ENCODE measurements around the gene IGLL5.
"Not testable (repeated sequence)": the region's sequence is repeated elsewhere in the genome, so short reads cannot be mapped to it uniquely, and the experiment has no call there.

Gene IGLL5

DNA sequence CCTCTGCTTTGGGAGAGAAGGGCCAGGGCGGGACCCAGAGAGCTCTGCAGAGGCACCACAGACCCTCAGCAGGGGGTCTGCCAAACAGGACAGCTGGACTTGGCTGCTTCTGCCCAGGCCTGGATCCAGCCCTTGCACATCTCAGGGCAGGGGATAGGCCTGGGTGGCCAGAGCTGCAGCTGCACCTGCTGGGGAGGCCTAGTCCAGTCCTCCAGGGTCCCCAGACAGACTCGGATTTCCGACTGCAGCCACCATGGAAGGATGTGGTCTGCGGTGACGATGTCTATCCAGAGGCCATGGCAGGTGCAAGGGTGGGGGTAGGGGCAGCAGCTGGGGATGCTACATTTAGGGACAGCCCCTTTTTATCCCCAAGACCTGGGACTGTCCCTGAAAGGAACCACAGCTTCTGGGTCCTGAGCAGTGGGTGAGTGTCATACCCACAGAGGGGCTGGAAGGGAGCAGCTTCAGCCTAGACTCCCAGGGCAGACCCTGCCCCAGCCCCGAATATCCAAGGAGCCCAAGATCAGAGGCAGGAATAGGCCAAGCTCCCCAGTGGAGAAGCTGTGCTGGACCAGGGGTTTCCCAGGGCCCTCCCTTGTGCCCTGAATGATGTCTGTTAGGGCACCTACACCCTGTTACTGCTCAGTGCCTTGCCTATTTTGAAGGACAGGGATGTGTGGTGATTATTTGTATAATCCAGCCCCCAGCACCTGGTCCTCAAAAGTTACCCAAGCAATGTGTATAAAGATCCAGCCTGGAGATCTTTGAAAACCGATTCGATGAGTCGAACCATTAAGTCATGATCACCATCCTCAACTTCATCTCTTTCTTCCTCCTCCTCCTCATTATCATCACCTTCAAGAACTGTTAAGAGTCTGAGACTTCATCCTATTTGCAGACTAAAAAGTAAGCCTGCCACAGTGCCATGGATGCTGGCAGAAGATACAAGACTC lies 2.5 kb upstream of the IGLL5 start:
- no peak for FAIRE-seq

DNA sequence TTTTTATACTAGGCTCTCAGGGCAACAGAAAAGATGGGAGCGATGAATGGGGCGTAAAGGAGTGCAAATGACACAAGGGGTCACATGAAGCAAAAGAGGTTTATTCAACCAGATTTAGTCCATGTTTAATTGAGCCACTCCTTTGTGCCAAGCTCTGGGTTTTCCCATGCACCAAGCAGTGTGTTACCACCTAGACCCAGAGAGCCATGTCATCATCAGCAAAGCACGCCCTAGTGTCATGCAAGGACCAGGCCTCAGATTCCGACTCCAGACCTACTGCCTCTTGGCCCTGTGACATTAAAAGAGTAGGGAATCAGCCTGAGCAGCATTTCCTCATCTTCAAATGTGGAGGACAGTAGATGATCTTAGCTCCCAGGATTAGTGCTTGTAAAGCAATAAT lies 1.1 kb upstream of the IGLL5 start:
- no peak for FAIRE-seq

DNA sequence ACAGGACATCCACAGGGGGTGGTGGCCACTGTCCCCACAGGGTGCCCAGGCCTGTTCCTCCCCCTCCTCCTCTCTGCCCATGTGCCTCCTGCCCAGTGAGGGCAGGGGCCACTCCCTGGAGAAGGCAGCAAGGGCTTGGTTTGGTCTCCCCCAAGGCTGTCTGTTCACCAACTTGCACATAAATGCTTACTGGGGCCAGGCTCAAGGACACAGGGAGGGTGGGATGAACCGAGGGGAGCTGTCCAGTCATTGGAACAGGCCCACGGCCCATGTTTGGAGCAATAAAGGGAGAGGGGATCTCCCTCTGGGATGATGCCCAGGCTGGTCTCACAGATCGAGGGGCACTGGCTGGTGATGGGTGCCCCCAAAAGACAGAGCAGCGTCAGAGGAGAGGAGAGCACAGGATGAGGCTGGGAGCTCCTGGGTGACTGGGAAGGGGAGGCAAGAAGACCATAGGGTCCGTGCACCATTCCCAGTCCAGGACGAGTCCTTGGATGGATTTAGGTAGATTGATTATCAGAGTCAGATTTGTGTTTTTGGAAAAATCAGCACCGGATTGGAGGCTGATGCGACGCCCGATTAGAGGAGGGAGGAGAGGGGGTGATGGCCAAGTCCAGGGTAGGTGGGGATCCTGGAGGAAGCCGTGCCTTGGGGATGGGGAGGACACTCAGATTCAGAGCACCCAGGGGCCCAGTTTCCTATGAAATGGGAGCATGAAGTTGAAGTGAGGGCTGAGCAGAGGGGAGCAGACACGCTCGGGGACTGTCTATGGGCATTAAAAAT lies 1.1 kb downstream of the IGLL5 start:
- FAIRE-seq: no peak

DNA sequence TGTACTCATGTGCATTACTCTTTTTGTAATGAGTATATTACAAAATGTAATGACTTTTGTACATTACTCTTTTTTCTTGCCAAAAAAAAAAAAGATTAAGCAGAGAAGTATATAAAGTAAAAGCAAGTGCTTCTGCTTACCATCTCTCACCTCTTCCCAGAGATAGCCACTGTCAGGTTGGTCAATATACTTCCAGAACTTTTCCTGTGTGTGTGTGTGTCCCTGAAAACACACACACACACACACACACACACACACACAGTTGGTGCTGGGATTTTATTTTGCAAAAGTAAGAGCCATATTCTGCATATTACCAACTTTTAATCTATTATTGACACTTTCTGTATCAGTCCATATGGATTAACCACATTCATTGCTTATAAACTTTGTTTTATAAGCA lies 2.5 kb downstream of the IGLL5 start:
- FAIRE-seq: no peak

DNA sequence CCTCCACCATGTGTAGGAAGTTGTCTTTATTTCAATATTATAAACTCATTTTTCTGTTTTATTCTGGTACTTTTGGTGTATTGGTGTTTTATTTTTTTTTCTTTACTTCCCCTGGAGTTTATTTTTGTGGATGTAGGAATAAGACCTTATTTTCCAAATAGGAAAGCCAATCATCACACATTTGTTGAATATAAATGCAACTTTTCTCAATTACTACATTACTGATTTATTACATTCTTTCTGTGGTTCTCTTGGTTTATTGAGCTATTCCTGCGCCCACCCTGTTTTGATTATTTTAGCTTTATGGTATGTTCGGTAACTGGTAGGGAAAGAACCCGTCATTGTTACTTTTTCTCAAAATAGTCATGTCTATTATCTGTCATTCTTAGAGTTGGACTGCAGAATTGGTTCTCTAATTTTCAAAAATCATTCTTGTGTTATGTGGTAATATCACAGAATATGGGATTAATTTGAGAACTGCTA lies 3.6 kb downstream of the IGLL5 start:
- no peak for FAIRE-seq

DNA sequence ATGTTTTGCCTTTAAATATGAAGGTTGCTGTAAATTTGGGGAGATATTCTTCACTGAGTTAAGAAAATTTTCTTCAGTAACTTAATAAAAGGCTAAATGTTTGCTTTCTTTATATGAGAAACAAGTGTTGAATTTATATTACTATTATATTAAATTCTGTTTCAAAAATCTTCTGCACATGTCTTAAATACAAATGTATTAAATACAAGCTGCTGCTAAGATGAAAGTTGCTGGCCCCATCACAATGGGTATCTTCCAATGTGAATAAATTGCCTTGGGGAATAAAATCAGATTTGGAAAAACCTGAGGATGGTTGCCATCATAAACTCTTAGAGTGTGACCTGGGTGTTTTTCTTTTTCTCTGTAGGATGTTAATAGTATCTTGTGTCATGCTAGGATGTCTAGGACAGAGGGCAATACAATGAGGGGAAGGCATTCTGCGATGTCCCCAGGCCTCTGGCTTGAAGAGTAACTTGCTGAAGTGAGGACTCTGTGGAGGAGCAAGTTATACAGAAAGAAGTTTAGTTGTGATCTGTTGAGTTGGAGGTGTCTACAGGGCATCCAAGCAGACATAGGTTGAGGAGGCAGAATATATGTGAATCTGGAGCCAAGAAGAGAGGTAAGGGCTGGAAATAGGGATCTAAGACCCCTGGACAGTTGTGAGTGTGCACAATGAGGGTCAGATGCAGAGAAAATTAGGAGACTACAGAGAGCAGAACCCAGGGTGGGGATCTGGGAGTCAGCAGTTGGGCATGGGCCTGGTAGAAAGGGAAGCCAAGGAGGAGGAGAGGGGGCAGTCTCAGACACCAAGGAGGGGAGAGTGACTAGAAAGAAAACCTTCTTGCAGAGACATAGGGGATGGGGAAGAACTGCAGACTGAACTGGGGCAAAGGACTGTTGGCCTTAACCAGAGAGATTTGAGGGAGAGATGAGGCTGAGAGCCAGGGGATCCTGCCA lies 4.8 kb downstream of the IGLL5 start:
- FAIRE-seq: no peak

DNA sequence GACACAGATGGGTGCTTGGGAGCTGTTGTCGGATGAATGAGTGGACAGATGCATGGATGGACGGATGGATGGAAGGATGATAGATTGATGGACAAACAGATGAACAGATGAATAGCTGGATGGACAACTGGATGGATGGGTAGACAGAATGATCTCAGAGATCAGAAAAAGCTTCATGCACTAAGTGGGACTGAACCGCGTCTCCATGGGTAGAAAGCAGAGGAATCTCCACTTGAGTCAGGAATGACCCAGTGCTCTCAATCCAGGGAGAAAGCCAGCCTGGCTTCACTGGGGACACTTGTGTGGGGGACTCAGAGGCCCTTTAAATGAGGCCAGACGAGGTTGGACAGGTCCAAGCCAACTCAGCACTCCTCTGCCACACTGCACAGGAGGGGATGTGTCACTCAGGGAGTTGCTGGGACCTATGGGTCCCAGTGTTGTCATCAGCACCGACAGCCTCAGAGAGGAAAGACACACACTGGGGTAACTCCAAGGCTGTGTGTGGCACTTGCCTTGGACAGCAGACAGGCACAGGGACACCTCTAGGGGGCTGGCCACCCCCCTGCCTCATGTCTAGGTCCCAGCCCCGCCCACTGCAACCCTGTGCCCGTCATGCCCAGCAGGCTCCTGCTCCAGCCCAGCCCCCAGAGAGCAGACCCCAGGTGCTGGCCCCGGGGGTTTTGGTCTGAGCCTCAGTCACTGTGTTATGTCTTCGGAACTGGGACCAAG lies 5.6 kb downstream of the IGLL5 start:
- no peak for FAIRE-seq

DNA sequence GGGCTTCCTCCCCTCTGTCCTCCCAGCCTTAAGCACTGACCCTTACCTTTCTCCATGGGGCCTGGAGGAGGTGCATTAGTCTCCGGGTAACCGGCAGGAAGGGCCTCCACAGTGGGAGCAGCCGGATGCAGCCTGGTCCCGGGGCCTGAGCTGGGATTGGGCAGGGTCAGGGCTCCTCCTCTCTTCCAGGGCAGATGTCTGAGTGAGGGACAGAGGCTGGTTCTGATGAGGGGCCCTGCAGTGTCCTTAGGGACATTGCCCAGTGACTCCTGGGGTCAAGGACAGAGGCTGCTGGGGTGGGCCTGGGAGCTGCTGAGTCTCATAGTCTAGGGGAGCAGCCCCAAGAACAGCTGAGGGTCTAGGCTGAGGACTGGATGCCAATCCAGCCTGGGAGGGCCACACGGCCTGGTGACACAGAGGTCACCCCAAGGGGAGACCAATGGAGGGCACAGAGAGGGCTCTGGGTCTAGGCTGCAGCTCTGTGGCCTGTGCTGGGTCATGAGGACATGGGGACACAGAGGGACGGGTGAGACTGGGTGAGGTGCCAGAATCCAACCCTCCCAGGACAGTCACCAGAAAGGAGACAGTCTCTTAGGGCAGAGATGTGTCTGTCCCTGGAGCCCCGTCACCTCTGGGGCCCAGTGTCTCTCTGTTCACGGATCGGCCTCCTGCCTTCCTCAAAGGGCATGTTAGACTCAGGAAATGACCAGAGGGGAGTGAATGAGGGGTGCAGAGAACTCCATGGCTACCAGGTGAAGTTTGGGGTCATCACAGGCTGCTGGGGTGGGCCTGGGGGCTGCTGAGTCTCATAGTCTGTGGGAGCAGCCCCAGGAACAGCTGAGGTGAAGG lies 6.5 kb downstream of the IGLL5 start:
- FAIRE-seq: no peak

DNA sequence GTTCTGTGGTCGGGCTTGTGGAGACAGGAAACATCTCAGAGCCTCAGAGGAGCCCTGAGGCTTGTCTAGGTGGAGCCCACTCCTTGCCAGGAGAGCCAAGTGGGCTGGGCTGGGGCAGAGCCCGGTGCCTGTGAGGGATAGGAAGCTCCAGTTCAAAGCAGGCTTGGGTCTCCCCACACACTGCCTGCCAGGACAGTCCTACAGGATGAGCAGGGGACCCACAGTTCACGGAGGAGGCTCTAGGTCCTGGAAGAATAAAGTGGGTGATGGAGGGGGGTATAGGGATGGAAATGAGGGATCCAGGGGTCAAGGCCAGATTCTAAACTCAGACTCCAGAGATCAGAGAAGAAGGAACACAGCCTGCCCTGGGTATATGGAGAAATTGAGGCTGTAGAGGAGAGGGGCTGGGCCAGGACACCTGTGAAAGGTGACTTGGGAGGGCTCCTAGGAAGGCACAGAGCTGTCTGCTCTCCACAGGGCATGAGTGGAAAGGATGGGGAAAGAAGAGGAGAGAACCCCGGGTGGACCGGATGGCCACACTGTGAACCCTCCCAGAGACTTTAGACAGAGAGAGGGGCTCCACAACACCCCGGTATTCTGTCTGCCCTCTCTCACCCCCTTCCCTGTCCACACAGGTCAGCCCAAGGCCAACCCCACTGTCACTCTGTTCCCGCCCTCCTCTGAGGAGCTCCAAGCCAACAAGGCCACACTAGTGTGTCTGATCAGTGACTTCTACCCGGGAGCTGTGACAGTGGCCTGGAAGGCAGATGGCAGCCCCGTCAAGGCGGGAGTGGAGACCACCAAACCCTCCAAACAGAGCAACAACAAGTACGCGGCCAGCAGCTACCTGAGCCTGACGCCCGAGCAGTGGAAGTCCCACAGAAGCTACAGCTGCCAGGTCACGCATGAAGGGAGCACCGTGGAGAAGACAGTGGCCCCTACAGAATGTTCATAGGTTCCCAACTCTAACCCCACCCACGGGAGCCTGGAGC lies 7.4 kb downstream of the IGLL5 start:
- FAIRE-seq: no peak

DNA sequence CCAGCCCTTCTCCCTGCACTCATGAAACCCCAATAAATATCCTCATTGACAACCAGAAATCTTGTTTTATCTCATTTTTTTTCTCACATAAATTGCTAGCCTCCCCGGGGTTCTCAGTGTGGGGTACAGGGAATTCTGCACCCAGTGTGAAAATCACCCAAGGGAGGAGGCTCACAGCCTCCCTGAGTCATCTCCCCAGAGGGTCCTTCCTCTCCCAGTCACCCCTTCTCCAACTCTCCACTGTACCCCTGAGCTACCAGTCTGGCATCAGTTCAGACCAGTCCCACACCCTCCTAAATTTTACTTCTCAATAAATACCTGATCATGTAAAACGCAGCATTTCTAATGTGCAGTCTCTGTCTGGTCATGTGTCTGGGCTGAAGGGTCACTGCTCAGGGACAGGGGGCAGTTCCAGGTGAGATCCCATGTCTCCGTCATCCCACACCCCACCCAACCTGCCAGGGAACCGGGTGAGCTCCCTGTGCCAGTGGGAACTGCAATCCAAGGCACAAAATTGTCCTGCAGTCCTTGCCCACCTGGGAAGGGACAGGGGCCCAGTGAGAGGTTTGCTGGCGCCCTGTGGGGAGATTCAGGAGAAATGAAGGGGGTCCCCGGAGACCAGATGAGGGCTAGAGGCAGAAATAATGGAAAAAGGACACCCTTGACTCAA lies 8.3 kb downstream of the IGLL5 start:
- FAIRE-seq: no peak

DNA sequence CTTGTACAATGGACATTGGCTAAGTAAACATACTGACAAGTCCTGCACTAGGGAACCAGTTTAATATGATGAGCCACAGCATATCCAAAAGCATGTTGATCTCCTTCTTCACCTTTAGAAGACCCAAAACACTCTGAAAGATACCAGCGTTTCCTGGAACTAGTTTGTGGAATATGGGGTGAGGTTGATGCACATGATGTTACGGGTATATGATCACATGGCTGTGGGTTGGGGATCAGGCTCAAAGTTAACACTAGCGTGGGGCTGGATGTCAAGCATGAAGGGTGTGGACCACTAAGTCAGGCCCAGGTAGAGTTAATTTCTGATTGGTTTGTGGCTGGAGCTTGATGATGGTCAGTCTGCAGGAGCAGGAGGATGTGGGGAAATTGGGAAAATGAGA lies 9.0 kb downstream of the IGLL5 start:
- FAIRE-seq: no peak

DNA sequence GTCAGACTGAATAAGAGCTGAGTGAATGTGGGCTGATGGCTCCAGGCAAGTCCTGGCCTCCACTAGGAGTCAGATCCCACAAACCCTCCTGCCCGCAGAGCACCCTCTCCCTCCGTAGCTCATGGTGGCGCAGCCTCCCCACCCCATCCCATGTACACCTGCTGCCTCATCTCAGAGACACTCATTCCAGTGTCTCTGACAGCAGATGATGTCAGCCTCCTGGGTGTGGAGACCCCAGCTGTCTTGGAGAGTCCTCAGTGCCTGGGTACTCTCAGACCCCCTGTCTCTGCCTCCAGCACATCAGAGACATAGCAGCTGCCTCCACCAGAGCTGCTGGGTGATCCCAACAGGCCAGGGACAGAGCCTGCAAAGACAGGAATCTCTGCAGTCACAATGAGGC lies 9.5 kb downstream of the IGLL5 start:
- no peak for FAIRE-seq

DNA sequence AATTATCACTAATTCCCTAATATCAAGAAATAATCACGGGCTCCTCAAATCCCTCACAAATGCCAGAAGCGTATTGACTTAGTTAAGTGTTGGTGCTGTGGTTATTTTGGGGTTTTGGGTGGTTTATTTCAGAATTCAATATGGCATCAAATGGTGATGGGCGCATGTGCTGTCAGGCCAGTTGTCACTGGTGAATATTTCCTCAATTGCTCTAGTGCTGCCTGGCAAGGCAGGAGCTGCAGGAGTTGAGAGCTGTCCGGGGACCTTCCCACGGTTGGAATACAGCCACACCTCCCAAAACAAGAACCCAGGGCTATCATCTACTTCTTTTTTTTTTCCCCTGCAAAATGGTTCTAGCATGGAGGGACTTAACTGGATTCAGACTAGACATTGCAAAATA lies 10.3 kb downstream of the IGLL5 start:
- FAIRE-seq: no peak

DNA sequence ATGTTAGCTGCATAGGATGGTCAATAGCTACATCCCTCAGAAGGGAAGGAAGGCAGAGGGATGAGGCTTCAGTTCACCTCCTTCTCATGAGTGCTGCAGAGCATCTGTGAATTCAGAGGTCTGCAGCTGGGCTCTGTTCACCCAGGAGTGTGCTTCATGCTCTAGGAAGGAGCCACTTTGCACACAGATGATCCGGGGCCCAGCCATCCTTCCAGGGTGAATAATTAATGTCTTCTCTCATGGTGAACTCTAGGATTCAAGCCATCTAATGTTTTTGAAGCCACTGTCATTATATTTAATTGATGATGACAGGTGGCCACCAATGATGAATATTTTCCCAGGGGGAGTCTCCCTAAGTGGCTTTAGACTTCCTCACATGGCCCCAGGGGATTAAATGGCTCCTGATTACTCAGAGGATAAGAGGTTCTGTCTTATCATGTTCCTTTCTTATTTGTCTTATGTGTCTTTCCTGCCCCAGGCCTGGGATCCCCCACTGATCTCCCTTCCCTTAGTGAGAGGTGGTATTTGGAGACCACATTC lies 10.9 kb downstream of the IGLL5 start:
- FAIRE-seq: not testable (repeated sequence)

DNA sequence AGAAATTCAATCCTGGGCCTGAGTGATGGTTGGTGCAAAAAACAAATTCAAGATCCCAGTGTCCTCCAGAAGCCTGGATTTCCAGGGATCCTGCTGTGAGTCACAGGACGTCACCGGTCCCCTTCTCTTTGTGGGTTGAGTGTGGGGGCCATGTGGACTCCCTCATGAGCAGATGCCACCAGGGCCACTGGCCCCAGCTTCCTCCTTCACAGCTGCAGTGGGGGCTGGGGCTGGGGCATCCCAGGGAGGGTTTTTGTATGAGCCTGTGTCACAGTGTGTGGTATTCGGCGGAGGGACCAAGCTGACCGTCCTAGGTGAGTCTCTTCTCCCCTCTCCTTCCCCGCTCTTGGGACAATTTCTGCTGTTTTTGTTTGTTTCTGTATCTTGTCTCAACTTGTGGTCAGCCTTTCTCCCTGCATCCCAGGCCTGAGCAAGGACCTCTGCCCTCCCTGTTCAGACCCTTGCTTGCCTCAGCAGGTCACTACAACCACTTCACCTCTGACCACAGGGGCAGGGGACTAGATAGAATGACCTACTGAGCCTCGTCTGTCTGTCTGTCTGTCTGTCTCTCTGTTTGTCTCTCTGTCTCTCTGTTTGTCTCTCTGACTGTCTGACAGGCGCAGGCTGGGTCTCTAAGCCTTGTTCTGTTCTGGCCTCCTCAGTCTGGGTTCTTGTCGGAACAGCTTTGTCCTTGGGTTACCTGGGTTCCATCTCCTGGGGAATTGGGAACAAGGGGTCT lies 11.9 kb downstream of the IGLL5 start:
- FAIRE-seq: not testable (repeated sequence)

DNA sequence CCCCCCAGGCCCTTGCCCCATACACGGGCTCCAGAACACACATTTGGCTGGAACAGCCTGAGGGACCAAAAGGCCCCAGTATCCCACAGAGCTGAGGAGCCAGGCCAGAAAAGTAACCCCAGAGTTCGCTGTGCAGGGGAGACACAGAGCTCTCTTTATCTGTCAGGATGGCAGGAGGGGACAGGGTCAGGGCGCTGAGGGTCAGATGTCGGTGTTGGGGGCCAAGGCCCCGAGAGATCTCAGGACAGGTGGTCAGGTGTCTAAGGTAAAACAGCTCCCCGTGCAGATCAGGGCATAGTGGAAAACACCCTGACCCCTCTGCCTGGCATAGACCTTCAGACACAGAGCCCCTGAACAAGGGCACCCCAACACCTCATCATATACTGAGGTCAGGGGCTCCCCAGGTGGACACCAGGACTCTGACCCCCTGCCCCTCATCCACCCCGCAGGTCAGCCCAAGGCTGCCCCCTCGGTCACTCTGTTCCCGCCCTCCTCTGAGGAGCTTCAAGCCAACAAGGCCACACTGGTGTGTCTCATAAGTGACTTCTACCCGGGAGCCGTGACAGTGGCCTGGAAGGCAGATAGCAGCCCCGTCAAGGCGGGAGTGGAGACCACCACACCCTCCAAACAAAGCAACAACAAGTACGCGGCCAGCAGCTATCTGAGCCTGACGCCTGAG lies 13.1 kb downstream of the IGLL5 start:
- FAIRE-seq: not testable (repeated sequence)

DNA sequence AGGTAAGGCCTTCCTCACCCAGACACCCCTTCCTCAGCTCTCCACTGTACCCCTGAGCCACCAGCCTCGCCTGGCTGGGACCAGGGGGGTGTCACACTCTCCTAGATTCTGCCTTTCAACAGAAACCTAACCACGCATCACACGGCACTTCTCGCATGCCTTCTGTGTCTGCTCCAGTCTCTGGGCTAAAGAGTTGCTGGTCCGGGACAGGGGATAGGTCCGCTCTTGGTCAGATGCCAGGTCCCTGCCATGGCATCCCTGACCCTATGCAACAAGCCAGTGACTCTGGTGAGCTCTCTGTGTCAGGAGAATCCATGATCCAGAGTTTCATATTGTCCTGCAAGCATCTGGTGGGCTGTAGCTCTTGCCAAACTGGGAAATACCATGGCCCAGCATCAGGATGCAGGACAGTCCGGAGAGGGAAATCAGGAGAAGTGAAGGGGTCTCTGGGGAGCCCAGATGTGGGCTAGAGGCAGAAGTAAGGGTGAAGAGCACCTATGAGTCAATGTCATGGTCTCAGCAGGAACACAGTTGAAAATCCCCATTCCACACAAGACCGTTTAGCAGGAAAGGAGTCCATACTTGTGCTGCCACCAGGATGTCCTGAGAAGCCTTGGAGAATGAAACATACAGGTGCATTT lies 14.1 kb downstream of the IGLL5 start:
- FAIRE-seq: no peak
